LoVo (cell line): ENCODE results near the gene HSD3B1.
"Not testable (repeated sequence)": the region's sequence is repeated elsewhere in the genome, so short reads cannot be mapped to it uniquely, and the experiment has no call there.

ENCODE experiments used
- DNase-seq: peaks from one replicate; pipeline ENCODE4 v3.0.0-alpha.2; 2016; ENCODE audit warnings: low spot score

The HSD3B1 gene

GRCh38 chr1:119490925-119491324 is 16.1 kb upstream of the HSD3B1 start:
- no peak for DNase-seq

GRCh38 chr1:119492763-119493162 is 14.2 kb upstream of the HSD3B1 start:
- DNase-seq, result no peak

GRCh38 chr1:119504831-119505230 is 2.2 kb upstream of the HSD3B1 start:
- no peak for DNase-seq

- DNase-seq, result no peak
These were observed 3.0 kb downstream of the HSD3B1 start for GRCh38 chr1:119510046-119510445.

- DNase-seq, result no peak
These were observed 8.2 kb downstream of the HSD3B1 start for GRCh38 chr1:119515221-119515620.

GRCh38 chr1:119516247-119516646 is 9.2 kb downstream of the HSD3B1 start:
- no peak for DNase-seq

GRCh38 chr1:119516680-119517079 is 9.7 kb downstream of the HSD3B1 start:
- DNase-seq, result no peak

- not testable (repeated sequence) for DNase-seq
These were observed 10.7 kb downstream of the HSD3B1 start for GRCh38 chr1:119517667-119518066.

- no peak for DNase-seq
These were observed 24.8 kb downstream of the HSD3B1 start for GRCh38 chr1:119531606-119532323.

GRCh38 chr1:119532324-119532910 is 25.4 kb downstream of the HSD3B1 start:
- DNase-seq, result no peak

GRCh38 chr1:119535381-119535780 is 28.4 kb downstream of the HSD3B1 start:
- DNase-seq, result no peak

GRCh38 chr1:119537966-119538365 is 31.0 kb downstream of the HSD3B1 start:
- DNase-seq, result no peak

GRCh38 chr1:119539636-119540035 is 32.6 kb downstream of the HSD3B1 start:
- no peak for DNase-seq

GRCh38 chr1:119541389-119541788 is 34.4 kb downstream of the HSD3B1 start:
- no peak for DNase-seq

GRCh38 chr1:119542492-119542946 is 35.5 kb downstream of the HSD3B1 start:
- no peak for DNase-seq

GRCh38 chr1:119544165-119544762 is 37.3 kb downstream of the HSD3B1 start:
- no peak for DNase-seq

- DNase-seq, result no peak
These were observed 39.6 kb downstream of the HSD3B1 start for GRCh38 chr1:119546641-119547040.

GRCh38 chr1:119547306-119547705 is 40.3 kb downstream of the HSD3B1 start:
- DNase-seq, result no peak

GRCh38 chr1:119547805-119548204 is 40.8 kb downstream of the HSD3B1 start:
- DNase-seq, result no peak

- DNase-seq, result peak; percentile 39
These were observed 42.7 kb downstream of the HSD3B1 start for GRCh38 chr1:119549719-119550132.

GRCh38 chr1:119550381-119550780 is 43.4 kb downstream of the HSD3B1 start:
- no peak for DNase-seq

- DNase-seq, result no peak
These were observed 44.2 kb downstream of the HSD3B1 start for GRCh38 chr1:119551218-119551617.

GRCh38 chr1:119552656-119553055 is 45.6 kb downstream of the HSD3B1 start:
- not testable (repeated sequence) for DNase-seq
